ENCODE measurements around the gene CACNB4.
"Not testable (repeated sequence)": the region's sequence is repeated elsewhere in the genome, so short reads cannot be mapped to it uniquely, and the experiment has no call there.

The CACNB4 gene

GRCh38 chr2:152092095-152092494, 6.7 kb downstream of the CACNB4 start:
- H4K20me1 ChIP-seq (ENCODE audit: insufficient read depth, low read length) = no peaks in the 10 kb centered on the region
- no peaks in the 10 kb centered on the region for H3K9me2 ChIP-seq (ENCODE audit: low read depth, low read length)
- no peak overlapping the region for H3K4me2 ChIP-seq (ENCODE audit: low read length)
- H3F3A ChIP-seq (ENCODE audit: insufficient read depth, low read length) = no peaks in the 10 kb centered on the region
- H3K4me3 ChIP-seq (ENCODE audit: low read depth, low read length, poor library complexity, severe bottlenecking) = no peak overlapping the region
- H3K4me1 ChIP-seq (ENCODE audit: insufficient read depth, low read length, severe bottlenecking) = no peaks in the 10 kb centered on the region
- no peak overlapping the region for H3K27ac ChIP-seq (ENCODE audit: low read depth, low read length, poor library complexity, severe bottlenecking)
- no peaks in the 10 kb centered on the region for H3K36me3 ChIP-seq (ENCODE audit: insufficient read depth, low read length)
- TF ChIP-seq EZH2 (IDR thresholded peaks at IDR 0.05; ENCODE audit: borderline replicate concordance, low read length) (no peak), CTCF (IDR thresholded peaks at IDR 0.05; ENCODE audit: low read length) (no peak)
- no peak overlapping the region for H2AFZ ChIP-seq (ENCODE audit: low read length)
- no peaks in the 10 kb centered on the region for H3K27me3 ChIP-seq (ENCODE audit: insufficient read depth, low read length)
- H3K9me3 ChIP-seq (ENCODE audit: low read length) = no peaks in the 10 kb centered on the region
- H3K79me2 ChIP-seq (ENCODE audit: insufficient read depth, low read length) = no peaks in the 10 kb centered on the region
- H3K9ac ChIP-seq (ENCODE audit: low read length) = no peak overlapping the region

- not testable (repeated sequence) for H3K9me2 ChIP-seq (ENCODE audit: low read depth, low read length); H3K79me2 ChIP-seq (ENCODE audit: insufficient read depth, low read length); H3K4me3 ChIP-seq (ENCODE audit: low read depth, low read length, poor library complexity, severe bottlenecking); H2AFZ ChIP-seq (ENCODE audit: low read length); H3K27me3 ChIP-seq (ENCODE audit: insufficient read depth, low read length); H3K9ac ChIP-seq (ENCODE audit: low read length); H3K27ac ChIP-seq (ENCODE audit: low read depth, low read length, poor library complexity, severe bottlenecking); H3K9me3 ChIP-seq (ENCODE audit: low read length); H3K4me2 ChIP-seq (ENCODE audit: low read length); H3K4me1 ChIP-seq (ENCODE audit: insufficient read depth, low read length, severe bottlenecking); H4K20me1 ChIP-seq (ENCODE audit: insufficient read depth, low read length); H3K36me3 ChIP-seq (ENCODE audit: insufficient read depth, low read length); H3F3A ChIP-seq (ENCODE audit: insufficient read depth, low read length)
Measured at GRCh38 chr2:152090726-152091125, 8.1 kb downstream of the CACNB4 start.

- Histone ChIP-seq H3K4me1 (ENCODE audit: insufficient read depth, low read length, severe bottlenecking) (no peaks in the 10 kb centered on the region), H3K36me3 (ENCODE audit: insufficient read depth, low read length) (no peaks in the 10 kb centered on the region), H4K20me1 (ENCODE audit: insufficient read depth, low read length) (no peaks in the 10 kb centered on the region), H3K4me3 (ENCODE audit: low read depth, low read length, poor library complexity, severe bottlenecking) (no peak overlapping the region), H3F3A (ENCODE audit: insufficient read depth, low read length) (no peaks in the 10 kb centered on the region), H2AFZ (ENCODE audit: low read length) (no peak overlapping the region), H3K9me3 (ENCODE audit: low read length) (no peaks in the 10 kb centered on the region), H3K9me2 (ENCODE audit: low read depth, low read length) (no peaks in the 10 kb centered on the region), H3K27me3 (ENCODE audit: insufficient read depth, low read length) (no peaks in the 10 kb centered on the region), H3K79me2 (ENCODE audit: insufficient read depth, low read length) (no peaks in the 10 kb centered on the region), H3K27ac (ENCODE audit: low read depth, low read length, poor library complexity, severe bottlenecking) (no peak overlapping the region), H3K9ac (ENCODE audit: low read length) (no peak overlapping the region), H3K4me2 (ENCODE audit: low read length) (no peak overlapping the region)
- TF ChIP-seq EZH2 (IDR thresholded peaks at IDR 0.05; ENCODE audit: borderline replicate concordance, low read length) = no peak
- no peak for TF ChIP-seq CTCF (IDR thresholded peaks at IDR 0.05; ENCODE audit: low read length)
Measured at GRCh38 chr2:152089238-152089637, 9.6 kb downstream of the CACNB4 start.

- H3K27ac ChIP-seq (ENCODE audit: low read depth, low read length, poor library complexity, severe bottlenecking) = no peak overlapping the region
- no peak overlapping the region for H2AFZ ChIP-seq (ENCODE audit: low read length)
- H3K4me1 ChIP-seq (ENCODE audit: insufficient read depth, low read length, severe bottlenecking) = no peaks in the 10 kb centered on the region
- H3K4me3 ChIP-seq (ENCODE audit: low read depth, low read length, poor library complexity, severe bottlenecking) = no peak overlapping the region
- H3K79me2 ChIP-seq (ENCODE audit: insufficient read depth, low read length) = no peaks in the 10 kb centered on the region
- H3F3A ChIP-seq (ENCODE audit: insufficient read depth, low read length) = no peaks in the 10 kb centered on the region
- TF ChIP-seq CTCF (IDR thresholded peaks at IDR 0.05; ENCODE audit: low read length) (no peak), EZH2 (IDR thresholded peaks at IDR 0.05; ENCODE audit: borderline replicate concordance, low read length) (no peak)
- H3K27me3 ChIP-seq (ENCODE audit: insufficient read depth, low read length) = no peaks in the 10 kb centered on the region
- H4K20me1 ChIP-seq (ENCODE audit: insufficient read depth, low read length) = no peaks in the 10 kb centered on the region
- H3K36me3 ChIP-seq (ENCODE audit: insufficient read depth, low read length) = no peaks in the 10 kb centered on the region
- H3K9me2 ChIP-seq (ENCODE audit: low read depth, low read length) = no peaks in the 10 kb centered on the region
- H3K9me3 ChIP-seq (ENCODE audit: low read length) = no peaks in the 10 kb centered on the region
- no peak overlapping the region for H3K4me2 ChIP-seq (ENCODE audit: low read length)
- no peak overlapping the region for H3K9ac ChIP-seq (ENCODE audit: low read length)
Measured at GRCh38 chr2:152088006-152088405, 10.8 kb downstream of the CACNB4 start.
